H1 (cell line): Measurements from ENCODE around the gene LCA5L. TPM values are rescaled to one million over a fixed set of nuclear protein-coding genes. Genes with fewer than 3 reads are reported as not detected.

Experiments used
- CBX5 ChIP-seq: fragments of 300-800, 300-1000 bp; sonication (generic); IDR thresholded peaks from 2 replicates; pipeline ENCODE4 v1.7.1; 2016; ENCODE audit warnings: antibody characterized with exemption, low read length, low read depth
- GABPA ChIP-seq: IDR thresholded peaks from 2 replicates; pipeline ENCODE4 v1.6.1; 2011; ENCODE audit warnings: mild to moderate bottlenecking, low read length, moderate library complexity, borderline replicate concordance; ENCODE audit not compliant: insufficient read depth
- KDM5A ChIP-seq: fragments of 200-600 bp; IDR thresholded peaks from 2 replicates; pipeline ENCODE4 v1.7.1; 2012; ENCODE audit warnings: mild to moderate bottlenecking, low read length, inconsistent platforms, mixed read lengths
- MAFK ChIP-seq: IDR thresholded peaks from 2 replicates; pipeline ENCODE4 v1.6.1; 2012; ENCODE audit warnings: low read depth, mild to moderate bottlenecking, improper control_type of control experiment, low read length
- RBBP5 ChIP-seq: IDR thresholded peaks from 2 replicates; pipeline ENCODE4 v1.7.1; 2012; ENCODE audit warnings: low read depth, mild to moderate bottlenecking, inconsistent platforms, low read length, moderate library complexity, borderline replicate concordance
- RFX5 ChIP-seq: IDR thresholded peaks from 2 replicates; pipeline ENCODE4 v1.6.1; 2011; ENCODE audit warnings: low read depth, low read length, improper control_type of control experiment, borderline replicate concordance
- RNF2 ChIP-seq: fragments of 200-900, 300-1000 bp; sonication (generic); IDR thresholded peaks from 2 replicates; pipeline ENCODE4 v1.7.1; 2016; ENCODE audit warnings: borderline replicate concordance, low read depth, mild to moderate bottlenecking, antibody characterized with exemption, low read length; ENCODE audit not compliant: poor library complexity, severe bottlenecking; ENCODE audit errors: missing control alignments
- SAP30 ChIP-seq: fragments of 300-600 bp; sonication (generic); IDR thresholded peaks from 2 replicates; pipeline ENCODE4 v1.7.1; 2012; ENCODE audit warnings: low read length, moderate library complexity, mild to moderate bottlenecking, inconsistent platforms; ENCODE audit not compliant: insufficient read depth, insufficient replicate concordance
- SIX5 ChIP-seq: IDR thresholded peaks from 2 replicates; pipeline ENCODE4 v1.6.1; 2011; ENCODE audit warnings: mild to moderate bottlenecking, low read depth, low read length
- SRF ChIP-seq: IDR thresholded peaks from 2 replicates; pipeline ENCODE4 v1.6.1; 2011; ENCODE audit warnings: mild to moderate bottlenecking, low read depth, low read length, moderate library complexity
- TAF7 ChIP-seq: optimal IDR thresholded peaks from 2 replicates; pipeline ENCODE3; 2011; ENCODE audit warnings: low read depth, mild to moderate bottlenecking, inconsistent platforms, low read length, moderate library complexity, borderline replicate concordance
- polyA plus RNA-seq, 7 experiments: library from polyadenylated mRNA; depleted of rRNA in 3 of 7; stranded (reverse) in 5 of 7; unstranded in 2 of 7; fragments of >200 nt in 5 of 7; fragments of 200-250 nt in 2 of 7; gene quantifications; 1 replicate in 5 of 7; 2 replicates in 1 of 7; 4 replicates in 1 of 7; pipeline versions ENCODE4 v1.2.1 to v1.2.3, GENCODE V29; 2011 to 2013; ENCODE audit warnings: missing spikeins in 2 of 7, mixed read lengths in 2 of 7
- total RNA-seq: library from RNA; stranded (reverse); fragmentation: NEBNext Ultra II Directional; extraction: Animal tissue kit (Norgen Biotek cat#: 25700); gene quantifications from 2 replicates; pipeline ENCODE4 v1.2.1, GENCODE V29; 2021

LCA5L gene
- total and polyA plus RNA-seq, 2 of the 8 experiments (the other 6 are each of a cell fraction or from before 2014, with no cell fraction given): 0.11 to 0.84 TPM

GRCh38 chr21:39466584-39466983, 21.0 kb upstream of the LCA5L start (continued):
- TF ChIP-seq SAP30: no peak
- no peak for TF ChIP-seq MAFK
- TF ChIP-seq TAF7: no peak
- no peak for TF ChIP-seq SRF
- TF ChIP-seq GABPA: no peak
- TF ChIP-seq RNF2: no peak
- TF ChIP-seq CBX5: no peak
- no peak for TF ChIP-seq KDM5A
- no peak for TF ChIP-seq RBBP5
- TF ChIP-seq SIX5: no peak
- TF ChIP-seq RFX5: no peak
- TF ChIP-seq, all 59 proteins: peak for 0
